ENCODE results near the gene PURA. TPM values are rescaled to one million over a fixed set of nuclear protein-coding genes. Genes with fewer than 3 reads are reported as not detected.

Gene PURA
- total RNA-seq, 1 donor from 2014 or later = 8.3 TPM

GRCh38 chr5:140145256-140145655 lies 31.3 kb downstream of the PURA start:
- Mint-ChIP-seq H3K27me3 (peaks cover 56% of the 10 kb centered on the region), H3K9me3 (no peaks in the 10 kb centered on the region), H3K36me3 (no peaks in the 10 kb centered on the region), H3K4me1 (ENCODE audit: unreplicated experiment) (peaks cover 8% of the 10 kb centered on the region), H3K4me3 (peak overlapping the region; percentile 81), H3K27ac (no peak overlapping the region)
- DNase-seq (ENCODE audit: extremely low spot score, unreplicated experiment) = no peak
- TF ChIP-seq, protein P1, sequence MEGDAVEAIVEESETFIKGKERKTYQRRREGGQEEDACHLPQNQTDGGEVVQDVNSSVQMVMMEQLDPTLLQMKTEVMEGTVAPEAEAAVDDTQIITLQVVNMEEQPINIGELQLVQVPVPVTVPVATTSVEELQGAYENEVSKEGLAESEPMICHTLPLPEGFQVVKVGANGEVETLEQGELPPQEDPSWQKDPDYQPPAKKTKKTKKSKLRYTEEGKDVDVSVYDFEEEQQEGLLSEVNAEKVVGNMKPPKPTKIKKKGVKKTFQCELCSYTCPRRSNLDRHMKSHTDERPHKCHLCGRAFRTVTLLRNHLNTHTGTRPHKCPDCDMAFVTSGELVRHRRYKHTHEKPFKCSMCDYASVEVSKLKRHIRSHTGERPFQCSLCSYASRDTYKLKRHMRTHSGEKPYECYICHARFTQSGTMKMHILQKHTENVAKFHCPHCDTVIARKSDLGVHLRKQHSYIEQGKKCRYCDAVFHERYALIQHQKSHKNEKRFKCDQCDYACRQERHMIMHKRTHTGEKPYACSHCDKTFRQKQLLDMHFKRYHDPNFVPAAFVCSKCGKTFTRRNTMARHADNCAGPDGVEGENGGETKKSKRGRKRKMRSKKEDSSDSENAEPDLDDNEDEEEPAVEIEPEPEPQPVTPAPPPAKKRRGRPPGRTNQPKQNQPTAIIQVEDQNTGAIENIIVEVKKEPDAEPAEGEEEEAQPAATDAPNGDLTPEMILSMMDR (conservative IDR thresholded peaks at IDR 0.05) = no peak

- Mint-ChIP-seq H3K27ac (no peak overlapping the region), H3K4me3 (peak overlapping the region; percentile 81), H3K9me3 (no peaks in the 10 kb centered on the region), H3K36me3 (no peaks in the 10 kb centered on the region), H3K27me3 (peaks cover 53% of the 10 kb centered on the region), H3K4me1 (ENCODE audit: unreplicated experiment) (peaks cover 8% of the 10 kb centered on the region)
- DNase-seq (ENCODE audit: extremely low spot score, unreplicated experiment) = peak; percentile 83
- TF ChIP-seq, protein P1 (conservative IDR thresholded peaks at IDR 0.05) = peak; percentile 82
These were observed 32.1 kb downstream of the PURA start for GRCh38 chr5:140145818-140146522.

GRCh38 chr5:140146523-140146842 lies 32.6 kb downstream of the PURA start:
- peak overlapping the region; percentile 42 for H3K4me3 Mint-ChIP-seq
- H3K27ac Mint-ChIP-seq = no peak overlapping the region
- peaks cover 47% of the 10 kb centered on the region for H3K27me3 Mint-ChIP-seq
- TF ChIP-seq, protein P1 (conservative IDR thresholded peaks at IDR 0.05) = no peak
- no peaks in the 10 kb centered on the region for H3K36me3 Mint-ChIP-seq
- DNase-seq (ENCODE audit: extremely low spot score, unreplicated experiment) = peak; percentile 29
- H3K9me3 Mint-ChIP-seq = no peaks in the 10 kb centered on the region
- peaks cover 8% of the 10 kb centered on the region for H3K4me1 Mint-ChIP-seq (ENCODE audit: unreplicated experiment)

DNA sequence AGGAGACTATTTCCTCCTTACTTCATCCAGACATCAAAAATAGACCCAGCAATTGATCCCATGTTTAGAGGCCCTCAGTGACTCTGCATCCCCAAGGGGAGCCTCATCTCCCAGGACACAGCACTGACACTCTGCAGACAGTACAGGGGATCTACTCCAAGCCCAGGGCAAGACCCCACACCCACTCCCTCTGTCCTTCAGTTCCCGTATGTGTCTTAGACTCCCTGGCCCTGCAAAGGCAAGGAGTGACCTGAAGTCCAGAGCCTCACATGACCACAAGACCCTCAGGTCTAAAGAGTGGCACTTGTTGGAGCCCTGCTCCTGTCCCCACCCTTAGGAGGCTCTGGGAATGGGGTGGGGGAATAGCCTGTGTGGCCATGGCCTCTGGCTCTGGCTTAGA lies 33.6 kb downstream of the PURA start:
- TF ChIP-seq, protein P1 (conservative IDR thresholded peaks at IDR 0.05) = no peak
- H3K4me1 Mint-ChIP-seq (ENCODE audit: unreplicated experiment) = peaks cover 13% of the 10 kb centered on the region
- H3K4me3 Mint-ChIP-seq = no peak overlapping the region
- no peaks in the 10 kb centered on the region for H3K9me3 Mint-ChIP-seq
- peaks cover 51% of the 10 kb centered on the region for H3K27me3 Mint-ChIP-seq
- DNase-seq (ENCODE audit: extremely low spot score, unreplicated experiment) = no peak
- H3K36me3 Mint-ChIP-seq = no peaks in the 10 kb centered on the region
- no peak overlapping the region for H3K27ac Mint-ChIP-seq

DNA sequence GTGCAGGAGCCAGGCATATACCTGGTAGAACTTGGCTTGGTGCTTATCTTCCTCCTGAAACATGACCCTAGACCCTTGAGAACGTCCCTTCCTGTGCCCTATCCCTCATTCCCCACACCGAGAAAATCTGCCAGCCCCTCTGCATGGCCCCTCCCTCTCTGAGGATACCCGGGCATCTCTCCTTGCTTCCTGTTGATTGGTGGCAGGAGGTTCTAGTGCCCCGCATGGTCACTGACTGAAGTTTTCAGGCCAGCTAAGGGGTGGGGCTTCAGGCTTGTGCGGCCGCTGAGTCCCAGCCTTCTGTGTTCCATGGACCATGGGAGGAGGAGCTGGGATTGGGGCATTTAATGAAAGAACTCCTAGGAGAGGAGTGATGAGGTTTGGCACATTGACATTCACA lies 34.6 kb downstream of the PURA start:
- Mint-ChIP-seq H3K4me1 (ENCODE audit: unreplicated experiment) (peaks cover 13% of the 10 kb centered on the region), H3K27ac (no peak overlapping the region), H3K36me3 (no peaks in the 10 kb centered on the region), H3K27me3 (peaks cover 50% of the 10 kb centered on the region), H3K4me3 (no peak overlapping the region), H3K9me3 (no peaks in the 10 kb centered on the region)
- DNase-seq (ENCODE audit: extremely low spot score, unreplicated experiment) = no peak
- TF ChIP-seq, protein P1 (conservative IDR thresholded peaks at IDR 0.05) = peak; percentile 24

Data from type B pancreatic cell (in vitro differentiated cells).